Measurements from ENCODE around the gene RAD1. TPM values are rescaled to one million over a fixed set of nuclear protein-coding genes. Genes with fewer than 3 reads are reported as not detected.

RAD1 gene
- total RNA-seq, 1 experiment from 2014 or later: 33.4 TPM

DNA sequence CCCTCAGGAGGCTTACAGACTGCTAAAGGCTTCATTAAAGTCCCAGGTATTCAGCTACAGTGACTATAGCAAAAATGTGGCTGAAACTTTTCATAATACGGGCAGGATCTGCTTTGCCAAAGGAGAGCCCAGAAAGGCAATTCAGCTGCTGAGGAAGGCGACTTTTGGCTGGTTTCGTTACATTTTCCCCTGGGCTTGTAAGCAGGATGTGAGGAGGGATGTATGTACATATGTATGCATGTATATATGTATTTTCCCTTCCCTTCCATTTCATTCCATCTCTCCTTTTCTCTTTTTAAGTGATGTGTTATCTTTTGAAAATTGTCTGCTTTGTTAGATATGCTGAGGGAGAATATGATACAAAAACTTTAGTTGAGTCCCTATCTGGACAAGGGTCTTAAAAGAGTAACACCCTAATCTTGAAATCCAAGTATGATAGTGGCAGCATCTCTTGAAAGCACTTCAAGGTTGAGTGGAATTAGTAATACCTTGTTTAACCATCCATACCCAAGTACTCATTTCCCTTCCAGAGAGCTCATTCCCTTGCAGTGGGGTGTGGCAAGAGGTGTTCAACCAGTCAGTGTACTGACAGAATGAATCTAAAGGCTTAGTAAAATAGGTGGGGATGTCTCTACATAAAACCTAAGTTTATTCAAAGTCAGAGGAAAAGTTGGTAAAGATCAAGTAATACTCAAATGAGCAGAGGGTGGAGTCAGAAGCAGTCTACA is 28.7 kb downstream of the RAD1 start:
- ATAC-seq: no peak
- Mint-ChIP-seq H3K27me3 (ENCODE audit: low read depth) (no peaks in the 10 kb centered on the region), H3K9me3 (no peaks in the 10 kb centered on the region), H3K4me3 (no peak overlapping the region), H3K27ac (no peak overlapping the region), H3K4me1 (no peaks in the 10 kb centered on the region), H3K36me3 (no peaks in the 10 kb centered on the region)
- TF ChIP-seq NFE2L1 (CRISPR knock-in tag; IDR thresholded peaks at IDR 0.05) (no peak), FOXJ3 (CRISPR knock-in tag; IDR thresholded peaks at IDR 0.05; ENCODE audit: borderline replicate concordance) (no peak), SMAD3 (CRISPR knock-in tag; IDR thresholded peaks at IDR 0.05; ENCODE audit: borderline replicate concordance) (no peak), GABPB1 (CRISPR knock-in tag; IDR thresholded peaks at IDR 0.05) (no peak), PRRX2 (CRISPR knock-in tag; IDR thresholded peaks at IDR 0.05) (no peak), EMX1 (CRISPR knock-in tag; IDR thresholded peaks at IDR 0.05) (no peak), ZNF416 (CRISPR knock-in tag; IDR thresholded peaks at IDR 0.05) (no peak), IRF2 (CRISPR knock-in tag; IDR thresholded peaks at IDR 0.05; ENCODE audit: borderline replicate concordance, low read depth) (no peak), JUN (CRISPR knock-in tag; IDR thresholded peaks at IDR 0.05) (no peak)
- TF ChIP-seq, protein P1, sequence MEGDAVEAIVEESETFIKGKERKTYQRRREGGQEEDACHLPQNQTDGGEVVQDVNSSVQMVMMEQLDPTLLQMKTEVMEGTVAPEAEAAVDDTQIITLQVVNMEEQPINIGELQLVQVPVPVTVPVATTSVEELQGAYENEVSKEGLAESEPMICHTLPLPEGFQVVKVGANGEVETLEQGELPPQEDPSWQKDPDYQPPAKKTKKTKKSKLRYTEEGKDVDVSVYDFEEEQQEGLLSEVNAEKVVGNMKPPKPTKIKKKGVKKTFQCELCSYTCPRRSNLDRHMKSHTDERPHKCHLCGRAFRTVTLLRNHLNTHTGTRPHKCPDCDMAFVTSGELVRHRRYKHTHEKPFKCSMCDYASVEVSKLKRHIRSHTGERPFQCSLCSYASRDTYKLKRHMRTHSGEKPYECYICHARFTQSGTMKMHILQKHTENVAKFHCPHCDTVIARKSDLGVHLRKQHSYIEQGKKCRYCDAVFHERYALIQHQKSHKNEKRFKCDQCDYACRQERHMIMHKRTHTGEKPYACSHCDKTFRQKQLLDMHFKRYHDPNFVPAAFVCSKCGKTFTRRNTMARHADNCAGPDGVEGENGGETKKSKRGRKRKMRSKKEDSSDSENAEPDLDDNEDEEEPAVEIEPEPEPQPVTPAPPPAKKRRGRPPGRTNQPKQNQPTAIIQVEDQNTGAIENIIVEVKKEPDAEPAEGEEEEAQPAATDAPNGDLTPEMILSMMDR (IDR thresholded peaks at IDR 0.05): no peak
- TF ChIP-seq, protein P2, sequence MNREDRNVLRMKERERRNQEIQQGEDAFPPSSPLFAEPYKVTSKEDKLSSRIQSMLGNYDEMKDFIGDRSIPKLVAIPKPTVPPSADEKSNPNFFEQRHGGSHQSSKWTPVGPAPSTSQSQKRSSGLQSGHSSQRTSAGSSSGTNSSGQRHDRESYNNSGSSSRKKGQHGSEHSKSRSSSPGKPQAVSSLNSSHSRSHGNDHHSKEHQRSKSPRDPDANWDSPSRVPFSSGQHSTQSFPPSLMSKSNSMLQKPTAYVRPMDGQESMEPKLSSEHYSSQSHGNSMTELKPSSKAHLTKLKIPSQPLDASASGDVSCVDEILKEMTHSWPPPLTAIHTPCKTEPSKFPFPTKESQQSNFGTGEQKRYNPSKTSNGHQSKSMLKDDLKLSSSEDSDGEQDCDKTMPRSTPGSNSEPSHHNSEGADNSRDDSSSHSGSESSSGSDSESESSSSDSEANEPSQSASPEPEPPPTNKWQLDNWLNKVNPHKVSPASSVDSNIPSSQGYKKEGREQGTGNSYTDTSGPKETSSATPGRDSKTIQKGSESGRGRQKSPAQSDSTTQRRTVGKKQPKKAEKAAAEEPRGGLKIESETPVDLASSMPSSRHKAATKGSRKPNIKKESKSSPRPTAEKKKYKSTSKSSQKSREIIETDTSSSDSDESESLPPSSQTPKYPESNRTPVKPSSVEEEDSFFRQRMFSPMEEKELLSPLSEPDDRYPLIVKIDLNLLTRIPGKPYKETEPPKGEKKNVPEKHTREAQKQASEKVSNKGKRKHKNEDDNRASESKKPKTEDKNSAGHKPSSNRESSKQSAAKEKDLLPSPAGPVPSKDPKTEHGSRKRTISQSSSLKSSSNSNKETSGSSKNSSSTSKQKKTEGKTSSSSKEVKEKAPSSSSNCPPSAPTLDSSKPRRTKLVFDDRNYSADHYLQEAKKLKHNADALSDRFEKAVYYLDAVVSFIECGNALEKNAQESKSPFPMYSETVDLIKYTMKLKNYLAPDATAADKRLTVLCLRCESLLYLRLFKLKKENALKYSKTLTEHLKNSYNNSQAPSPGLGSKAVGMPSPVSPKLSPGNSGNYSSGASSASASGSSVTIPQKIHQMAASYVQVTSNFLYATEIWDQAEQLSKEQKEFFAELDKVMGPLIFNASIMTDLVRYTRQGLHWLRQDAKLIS (CRISPR knock-in tag; IDR thresholded peaks at IDR 0.05; ENCODE audit: borderline replicate concordance): no peak
- TF ChIP-seq, protein P3, sequence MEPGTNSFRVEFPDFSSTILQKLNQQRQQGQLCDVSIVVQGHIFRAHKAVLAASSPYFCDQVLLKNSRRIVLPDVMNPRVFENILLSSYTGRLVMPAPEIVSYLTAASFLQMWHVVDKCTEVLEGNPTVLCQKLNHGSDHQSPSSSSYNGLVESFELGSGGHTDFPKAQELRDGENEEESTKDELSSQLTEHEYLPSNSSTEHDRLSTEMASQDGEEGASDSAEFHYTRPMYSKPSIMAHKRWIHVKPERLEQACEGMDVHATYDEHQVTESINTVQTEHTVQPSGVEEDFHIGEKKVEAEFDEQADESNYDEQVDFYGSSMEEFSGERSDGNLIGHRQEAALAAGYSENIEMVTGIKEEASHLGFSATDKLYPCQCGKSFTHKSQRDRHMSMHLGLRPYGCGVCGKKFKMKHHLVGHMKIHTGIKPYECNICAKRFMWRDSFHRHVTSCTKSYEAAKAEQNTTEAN (CRISPR knock-in tag; IDR thresholded peaks at IDR 0.05): no peak
- TF ChIP-seq, protein P4, sequence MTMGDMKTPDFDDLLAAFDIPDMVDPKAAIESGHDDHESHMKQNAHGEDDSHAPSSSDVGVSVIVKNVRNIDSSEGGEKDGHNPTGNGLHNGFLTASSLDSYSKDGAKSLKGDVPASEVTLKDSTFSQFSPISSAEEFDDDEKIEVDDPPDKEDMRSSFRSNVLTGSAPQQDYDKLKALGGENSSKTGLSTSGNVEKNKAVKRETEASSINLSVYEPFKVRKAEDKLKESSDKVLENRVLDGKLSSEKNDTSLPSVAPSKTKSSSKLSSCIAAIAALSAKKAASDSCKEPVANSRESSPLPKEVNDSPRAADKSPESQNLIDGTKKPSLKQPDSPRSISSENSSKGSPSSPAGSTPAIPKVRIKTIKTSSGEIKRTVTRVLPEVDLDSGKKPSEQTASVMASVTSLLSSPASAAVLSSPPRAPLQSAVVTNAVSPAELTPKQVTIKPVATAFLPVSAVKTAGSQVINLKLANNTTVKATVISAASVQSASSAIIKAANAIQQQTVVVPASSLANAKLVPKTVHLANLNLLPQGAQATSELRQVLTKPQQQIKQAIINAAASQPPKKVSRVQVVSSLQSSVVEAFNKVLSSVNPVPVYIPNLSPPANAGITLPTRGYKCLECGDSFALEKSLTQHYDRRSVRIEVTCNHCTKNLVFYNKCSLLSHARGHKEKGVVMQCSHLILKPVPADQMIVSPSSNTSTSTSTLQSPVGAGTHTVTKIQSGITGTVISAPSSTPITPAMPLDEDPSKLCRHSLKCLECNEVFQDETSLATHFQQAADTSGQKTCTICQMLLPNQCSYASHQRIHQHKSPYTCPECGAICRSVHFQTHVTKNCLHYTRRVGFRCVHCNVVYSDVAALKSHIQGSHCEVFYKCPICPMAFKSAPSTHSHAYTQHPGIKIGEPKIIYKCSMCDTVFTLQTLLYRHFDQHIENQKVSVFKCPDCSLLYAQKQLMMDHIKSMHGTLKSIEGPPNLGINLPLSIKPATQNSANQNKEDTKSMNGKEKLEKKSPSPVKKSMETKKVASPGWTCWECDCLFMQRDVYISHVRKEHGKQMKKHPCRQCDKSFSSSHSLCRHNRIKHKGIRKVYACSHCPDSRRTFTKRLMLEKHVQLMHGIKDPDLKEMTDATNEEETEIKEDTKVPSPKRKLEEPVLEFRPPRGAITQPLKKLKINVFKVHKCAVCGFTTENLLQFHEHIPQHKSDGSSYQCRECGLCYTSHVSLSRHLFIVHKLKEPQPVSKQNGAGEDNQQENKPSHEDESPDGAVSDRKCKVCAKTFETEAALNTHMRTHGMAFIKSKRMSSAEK (CRISPR knock-in tag; IDR thresholded peaks at IDR 0.05; ENCODE audit: borderline replicate concordance): no peak
- ChIA-PET CTCF (interaction anchor here (0.6 to 1.2 kb wide), 3 partner anchors 9 to 117 kb away, joined by 3 read pairs; no protein-coding TSS in a partner anchor), POLR2A (interaction anchor here (0.6 kb wide), 1 partner anchor 636 kb away, joined by 3 read pairs; no protein-coding TSS in a partner anchor)
- no peak for DNase-seq (ENCODE audit: low spot score)

DNA sequence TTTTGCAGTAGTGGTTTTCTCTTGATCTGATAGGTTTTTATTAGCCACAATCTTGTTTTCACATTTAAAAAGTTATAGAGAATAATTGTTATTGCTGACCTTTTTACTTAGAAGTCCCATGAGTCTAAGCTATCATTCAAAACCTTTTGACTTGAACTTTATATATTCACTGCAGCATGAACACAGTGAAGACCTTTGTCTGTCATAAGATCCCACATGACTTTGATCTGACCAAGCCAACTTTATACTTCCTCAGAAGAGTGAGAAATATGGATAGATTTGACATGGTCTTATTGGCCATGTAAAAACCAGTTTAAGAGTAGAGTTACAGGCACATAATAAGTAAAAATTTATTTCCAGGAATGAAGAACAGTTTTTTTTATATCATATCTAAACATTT is 34.1 kb downstream of the RAD1 start:
- CTCF ChIA-PET: no interaction called here
- ATAC-seq: no peak

More for the DNA sequence above, 34.1 kb downstream of the RAD1 start:
- Mint-ChIP-seq H3K4me3 (no peak overlapping the region), H3K27ac (no peak overlapping the region), H3K9me3 (peaks cover 25% of the 10 kb centered on the region), H3K36me3 (peaks cover 14% of the 10 kb centered on the region), H3K4me1 (no peaks in the 10 kb centered on the region), H3K27me3 (ENCODE audit: low read depth) (no peaks in the 10 kb centered on the region)
- POLR2A ChIA-PET: no interaction called here
- TF ChIP-seq, protein P5, sequence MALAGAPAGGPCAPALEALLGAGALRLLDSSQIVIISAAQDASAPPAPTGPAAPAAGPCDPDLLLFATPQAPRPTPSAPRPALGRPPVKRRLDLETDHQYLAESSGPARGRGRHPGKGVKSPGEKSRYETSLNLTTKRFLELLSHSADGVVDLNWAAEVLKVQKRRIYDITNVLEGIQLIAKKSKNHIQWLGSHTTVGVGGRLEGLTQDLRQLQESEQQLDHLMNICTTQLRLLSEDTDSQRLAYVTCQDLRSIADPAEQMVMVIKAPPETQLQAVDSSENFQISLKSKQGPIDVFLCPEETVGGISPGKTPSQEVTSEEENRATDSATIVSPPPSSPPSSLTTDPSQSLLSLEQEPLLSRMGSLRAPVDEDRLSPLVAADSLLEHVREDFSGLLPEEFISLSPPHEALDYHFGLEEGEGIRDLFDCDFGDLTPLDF (CRISPR knock-in tag; IDR thresholded peaks at IDR 0.05): no peak
- TF ChIP-seq, protein P6, sequence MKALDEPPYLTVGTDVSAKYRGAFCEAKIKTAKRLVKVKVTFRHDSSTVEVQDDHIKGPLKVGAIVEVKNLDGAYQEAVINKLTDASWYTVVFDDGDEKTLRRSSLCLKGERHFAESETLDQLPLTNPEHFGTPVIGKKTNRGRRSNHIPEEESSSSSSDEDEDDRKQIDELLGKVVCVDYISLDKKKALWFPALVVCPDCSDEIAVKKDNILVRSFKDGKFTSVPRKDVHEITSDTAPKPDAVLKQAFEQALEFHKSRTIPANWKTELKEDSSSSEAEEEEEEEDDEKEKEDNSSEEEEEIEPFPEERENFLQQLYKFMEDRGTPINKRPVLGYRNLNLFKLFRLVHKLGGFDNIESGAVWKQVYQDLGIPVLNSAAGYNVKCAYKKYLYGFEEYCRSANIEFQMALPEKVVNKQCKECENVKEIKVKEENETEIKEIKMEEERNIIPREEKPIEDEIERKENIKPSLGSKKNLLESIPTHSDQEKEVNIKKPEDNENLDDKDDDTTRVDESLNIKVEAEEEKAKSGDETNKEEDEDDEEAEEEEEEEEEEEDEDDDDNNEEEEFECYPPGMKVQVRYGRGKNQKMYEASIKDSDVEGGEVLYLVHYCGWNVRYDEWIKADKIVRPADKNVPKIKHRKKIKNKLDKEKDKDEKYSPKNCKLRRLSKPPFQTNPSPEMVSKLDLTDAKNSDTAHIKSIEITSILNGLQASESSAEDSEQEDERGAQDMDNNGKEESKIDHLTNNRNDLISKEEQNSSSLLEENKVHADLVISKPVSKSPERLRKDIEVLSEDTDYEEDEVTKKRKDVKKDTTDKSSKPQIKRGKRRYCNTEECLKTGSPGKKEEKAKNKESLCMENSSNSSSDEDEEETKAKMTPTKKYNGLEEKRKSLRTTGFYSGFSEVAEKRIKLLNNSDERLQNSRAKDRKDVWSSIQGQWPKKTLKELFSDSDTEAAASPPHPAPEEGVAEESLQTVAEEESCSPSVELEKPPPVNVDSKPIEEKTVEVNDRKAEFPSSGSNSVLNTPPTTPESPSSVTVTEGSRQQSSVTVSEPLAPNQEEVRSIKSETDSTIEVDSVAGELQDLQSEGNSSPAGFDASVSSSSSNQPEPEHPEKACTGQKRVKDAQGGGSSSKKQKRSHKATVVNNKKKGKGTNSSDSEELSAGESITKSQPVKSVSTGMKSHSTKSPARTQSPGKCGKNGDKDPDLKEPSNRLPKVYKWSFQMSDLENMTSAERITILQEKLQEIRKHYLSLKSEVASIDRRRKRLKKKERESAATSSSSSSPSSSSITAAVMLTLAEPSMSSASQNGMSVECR (CRISPR knock-in tag; IDR thresholded peaks at IDR 0.05; ENCODE audit: borderline replicate concordance): no peak
- no peak for TF ChIP-seq IRF2 (CRISPR knock-in tag; IDR thresholded peaks at IDR 0.05; ENCODE audit: borderline replicate concordance, low read depth)
- DNase-seq (ENCODE audit: low spot score): no peak
